Esophagus squamous epithelium (tissue), 5 donors: Measurements from ENCODE around the gene TBK1. TPM values are rescaled to one million over a fixed set of nuclear protein-coding genes. Genes with fewer than 3 reads are reported as not detected.
"Not testable (repeated sequence)": the region's sequence is repeated elsewhere in the genome, so short reads cannot be mapped to it uniquely, and the experiment has no call there.

Experiments used
- DNase-seq: peaks from one replicate; lab custom pipeline; 2025; lab: John Stamatoyannopoulos, UW
- H3K27ac ChIP-seq, 4 donors: fragments of 200-600 bp; sonication (generic); one replicate each; pipeline ENCODE4 v1.5.1; 2016 to 2019; ENCODE audit warnings: mild to moderate bottlenecking in 1 of 4
- H3K27me3 ChIP-seq, 4 donors: fragments of 200-600 bp; sonication (generic); 1 replicate in 3 of 4; 2 replicates in 1 of 4; pipeline versions ENCODE4 v1.5.1 to v1.6.0; 2017 to 2021; ENCODE audit warnings: antibody characterized with exemption in 1 of 4
- H3K36me3 ChIP-seq, 3 donors: fragments of 200-600 bp; sonication (generic); one replicate each; pipeline ENCODE4 v1.5.1; 2016 to 2019
- H3K4me1 ChIP-seq, 3 donors: fragments of 200-600 bp; sonication (generic); one replicate each; pipeline ENCODE4 v1.5.1; 2017 to 2019
- H3K4me3 ChIP-seq, 4 donors: fragments of 200-600 bp; sonication (generic); 1 replicate in 3 of 4; 2 replicates in 1 of 4; pipeline ENCODE4 v1.5.1; 2016 to 2019; ENCODE audit warnings: mild to moderate bottlenecking in 2 of 4, moderate library complexity in 1 of 4
- H3K9me3 ChIP-seq, 3 donors: fragments of 200-600 bp; sonication (generic); one replicate each; pipeline ENCODE4 v1.5.1; 2016 to 2019
- CTCF ChIP-seq, 6 experiments: fragments of 450-650 bp in 4 of 6; fragments of 200-600 bp in 2 of 6; sonication (generic) in 2 of 6; IDR thresholded peaks; one replicate each; pipeline ENCODE4 v1.5.1; 2016 to 2019; ENCODE audit warnings: antibody characterized with exemption in 6 of 6, mild to moderate bottlenecking in 4 of 6, moderate library complexity in 4 of 6
- POLR2A ChIP-seq, 4 donors: fragments of 450-650 bp; IDR thresholded peaks; one replicate each; pipeline ENCODE4 v1.6.1; 2017; ENCODE audit warnings: antibody characterized with exemption in 4 of 4, mild to moderate bottlenecking in 4 of 4, moderate library complexity in 3 of 4
- WGBS, 2 donors: methylation state at CpG; one replicate each; pipeline ENCODE4 v1.1.5; 2018; 5-methylcytosine and 5-hydroxymethylcytosine counted together
- intact Hi-C: fragments of 100-400 bp; cut with DNase I; formaldehyde crosslinking; loops from one replicate; pipeline ENCODE4 v1.15.0; 2022
- total RNA-seq, 4 donors: library from RNA; depleted of rRNA; stranded (reverse); fragments of >200 nt; gene quantifications; one replicate each; pipeline ENCODE4 v1.1.0, GENCODE V29; 2016
- donor health status: DM: yes; HTN: yes; CAD: no.

The TBK1 gene
- total RNA-seq, 4 donors from 2014 or later, result 12.5 to 25.7 (median 20.7) TPM

GRCh38 chr12:64518396-64518795 lies 66.5 kb downstream of the TBK1 start:
- Histone ChIP-seq H3K9me3 (no peaks in the 10 kb centered on the region), H3K4me1 (no peaks in the 10 kb centered on the region), H3K27me3 (peaks cover 0 to 3% (median 0%) of the 10 kb centered on the region in 4 donors), H3K4me3 (no peak overlapping the region), H3K27ac (no peak overlapping the region), H3K36me3 (no peaks in the 10 kb centered on the region)
- TF ChIP-seq CTCF (IDR thresholded peaks at IDR 0.05) (no peak), POLR2A (IDR thresholded peaks at IDR 0.05) (no peak)
- intact Hi-C loops, result no loop called here
- DNase-seq, result no peak
- 81 to 94% methylated on average over 5 of the region's 5 CpGs for WGBS, 2 donors

- TF ChIP-seq CTCF (IDR thresholded peaks at IDR 0.05), result no peak
- no peak for TF ChIP-seq POLR2A (IDR thresholded peaks at IDR 0.05)
- 72 to 73% methylated on average over 3 of the region's 3 CpGs for WGBS, 2 donors
- no peak overlapping the region for H3K4me3 ChIP-seq
- no peaks in the 10 kb centered on the region for H3K36me3 ChIP-seq
- no peaks in the 10 kb centered on the region for H3K9me3 ChIP-seq
- H3K4me1 ChIP-seq, result no peaks in the 10 kb centered on the region
- H3K27me3 ChIP-seq, result peaks cover 0 to 3% (median 0%) of the 10 kb centered on the region in 4 donors
- no peak overlapping the region for H3K27ac ChIP-seq
- intact Hi-C loops, result no loop called here
- DNase-seq, result no peak
Measured at GRCh38 chr12:64521833-64522232, 69.9 kb downstream of the TBK1 start.

GRCh38 chr12:64522316-64522715 lies 70.4 kb downstream of the TBK1 start:
- Histone ChIP-seq H3K4me1 (no peaks in the 10 kb centered on the region), H3K27me3 (peaks cover 0 to 3% (median 0%) of the 10 kb centered on the region in 4 donors), H3K27ac (no peak overlapping the region), H3K9me3 (no peaks in the 10 kb centered on the region), H3K36me3 (no peaks in the 10 kb centered on the region), H3K4me3 (no peak overlapping the region)
- no peak for DNase-seq
- WGBS, 2 donors, result 23 to 28% methylated on average over 5 of the region's 5 CpGs
- no peak for TF ChIP-seq POLR2A (IDR thresholded peaks at IDR 0.05)
- no peak for TF ChIP-seq CTCF (IDR thresholded peaks at IDR 0.05)
- intact Hi-C loops, result no loop called here

GRCh38 chr12:64522807-64523206 lies 70.9 kb downstream of the TBK1 start:
- WGBS, 2 donors, result 59 to 71% methylated on average over 4 of the region's 4 CpGs
- H3K4me1 ChIP-seq, result no peaks in the 10 kb centered on the region
- no peaks in the 10 kb centered on the region for H3K9me3 ChIP-seq
- no peak overlapping the region for H3K4me3 ChIP-seq
- no peaks in the 10 kb centered on the region for H3K36me3 ChIP-seq
- no peak for DNase-seq
- H3K27me3 ChIP-seq, result peaks cover 0 to 3% (median 0%) of the 10 kb centered on the region in 4 donors
- no peak overlapping the region for H3K27ac ChIP-seq
- TF ChIP-seq CTCF (IDR thresholded peaks at IDR 0.05) (no peak), POLR2A (IDR thresholded peaks at IDR 0.05) (no peak)
- intact Hi-C loops, result no loop called here

GRCh38 chr12:64523565-64524444 lies 71.9 kb downstream of the TBK1 start:
- intact Hi-C loops, H3K4me1 ChIP-seq, H3K27ac ChIP-seq, H3K9me3 ChIP-seq, H3K4me3 ChIP-seq, H3K27me3 ChIP-seq, DNase-seq, H3K36me3 ChIP-seq: not testable (repeated sequence)
- WGBS, 2 donors, result 89 to 92% methylated on average over 8 to 11 of the region's 11 CpGs
